HG03159 (cell line): ENCODE data around the gene IL17D.
"Not testable (repeated sequence)": the region's sequence is repeated elsewhere in the genome, so short reads cannot be mapped to it uniquely, and the experiment has no call there.

ENCODE experiments used
- ATAC-seq: cut with Tn5 transposase; IDR thresholded peaks from one replicate; pipeline ENCODE4 v1.9.1; 2021; ENCODE audit warnings: mild to moderate bottlenecking, moderate library complexity; ENCODE audit not compliant: unreplicated experiment

IL17D gene

GRCh38 chr13:20717581-20718542 is 14.4 kb downstream of the IL17D start:
- no peak for ATAC-seq

GRCh38 chr13:20718958-20719566 is 15.6 kb downstream of the IL17D start:
- no peak for ATAC-seq

GRCh38 chr13:20719783-20720182 is 16.3 kb downstream of the IL17D start:
- no peak for ATAC-seq

- no peak for ATAC-seq
These were observed 17.0 kb downstream of the IL17D start for GRCh38 chr13:20720499-20720898.

- no peak for ATAC-seq
These were observed 17.6 kb downstream of the IL17D start for GRCh38 chr13:20721058-20721453.

GRCh38 chr13:20721454-20722357 is 18.2 kb downstream of the IL17D start:
- no peak for ATAC-seq

GRCh38 chr13:20727856-20728255 is 24.4 kb downstream of the IL17D start:
- no peak for ATAC-seq

GRCh38 chr13:20728579-20729311 is 25.2 kb downstream of the IL17D start:
- ATAC-seq = no peak

GRCh38 chr13:20729633-20730585 is 26.4 kb downstream of the IL17D start:
- ATAC-seq = no peak

GRCh38 chr13:20738616-20739015 is 35.1 kb downstream of the IL17D start:
- no peak for ATAC-seq

- no peak for ATAC-seq
These were observed 36.5 kb downstream of the IL17D start for GRCh38 chr13:20740021-20740420.

- ATAC-seq = not testable (repeated sequence)
These were observed 40.4 kb downstream of the IL17D start for GRCh38 chr13:20743830-20744404.

GRCh38 chr13:20749377-20749776 is 45.9 kb downstream of the IL17D start:
- no peak for ATAC-seq

GRCh38 chr13:20754009-20754408 is 50.5 kb downstream of the IL17D start:
- no peak for ATAC-seq

- no peak for ATAC-seq
These were observed 57.4 kb downstream of the IL17D start for GRCh38 chr13:20760872-20761271.

- no peak for ATAC-seq
These were observed 63.9 kb downstream of the IL17D start for GRCh38 chr13:20767309-20767943.

GRCh38 chr13:20769091-20769490 is 65.6 kb downstream of the IL17D start:
- ATAC-seq = no peak

GRCh38 chr13:20769834-20770233 is 66.3 kb downstream of the IL17D start:
- ATAC-seq = no peak
